Renal pelvis (tissue), 12 donors: ENCODE results near the gene ARHGAP4. TPM values are rescaled to one million over a fixed set of nuclear protein-coding genes. Genes with fewer than 3 reads are reported as not detected.

ENCODE experiments used
- DNase-seq: peaks from one replicate; pipeline ENCODE4 v3.0.0-alpha.2; 2013
- long read RNA-seq, 16 experiments: transcript quantifications; one replicate each; lab custom pipeline, GENCODE V29; 2026
- polyA plus RNA-seq, 3 donors: library from polyadenylated mRNA; unstranded; fragments of 120-200 nt; gene quantifications; one replicate each; pipeline ENCODE4 v1.2.1, GENCODE V29; 2013; ENCODE audit not compliant: insufficient read length in 3 of 3

Gene ARHGAP4
- 10 to 100 TPM; 34.2 to 44.8 (median 40.7) TPM for polyA plus RNA-seq
- long read RNA-seq, donor 1 = 0 reads
- long read RNA-seq, donor 2, partial matches to known transcripts = 0 of 1 reads
- long read RNA-seq, donor 2, other reads (novel, unspliced or antisense) = 0 of 1 reads
- long read RNA-seq, donor 3 = 0 reads
- long read RNA-seq, donor 4, partial matches to known transcripts = 5 of 8 reads
- long read RNA-seq, donor 4, other reads (novel, unspliced or antisense) = 0 of 8 reads
- long read RNA-seq, donor 5, partial matches to known transcripts = 0 of 1 reads
- long read RNA-seq, donor 5, other reads (novel, unspliced or antisense) = 0 of 1 reads
- long read RNA-seq, donor 6, partial matches to known transcripts = 0 of 2 reads
- long read RNA-seq, donor 6, other reads (novel, unspliced or antisense) = 0 of 2 reads
- long read RNA-seq, donor 7, partial matches to known transcripts = 9 of 10 reads
- long read RNA-seq, donor 7, other reads (novel, unspliced or antisense) = 0 of 10 reads
- long read RNA-seq, donor 8, partial matches to known transcripts = 6 of 6 reads
- long read RNA-seq, donor 8, other reads (novel, unspliced or antisense) = 0 of 6 reads
- long read RNA-seq, donor 9, partial matches to known transcripts = 0 of 1 reads
- long read RNA-seq, donor 9, other reads (novel, unspliced or antisense) = 0 of 1 reads
- long read RNA-seq, donor 10 = 0 reads
- long read RNA-seq, donor 11, partial matches to known transcripts = 0 of 1 reads
- long read RNA-seq, donor 11, other reads (novel, unspliced or antisense) = 0 of 1 reads
- long read RNA-seq, donor 12, transcript ARHGAP4-201 (22 exons, 3,235 nt) = major isoform, 6 of 6 reads
- long read RNA-seq, donor 12, partial matches to known transcripts = 0 of 6 reads
- long read RNA-seq, donor 12, other reads (novel, unspliced or antisense) = 0 of 6 reads
- long read RNA-seq, donor 13, partial matches to known transcripts = 0 of 1 reads
- long read RNA-seq, donor 13, other reads (novel, unspliced or antisense) = 0 of 1 reads
- long read RNA-seq, donor 14 = 0 reads
- long read RNA-seq, donor 15, partial matches to known transcripts = 0 of 2 reads
- long read RNA-seq, donor 15, other reads (novel, unspliced or antisense) = 0 of 2 reads
- long read RNA-seq, donor 16, partial matches to known transcripts = 0 of 1 reads
- long read RNA-seq, donor 16, other reads (novel, unspliced or antisense) = 0 of 1 reads

DNA sequence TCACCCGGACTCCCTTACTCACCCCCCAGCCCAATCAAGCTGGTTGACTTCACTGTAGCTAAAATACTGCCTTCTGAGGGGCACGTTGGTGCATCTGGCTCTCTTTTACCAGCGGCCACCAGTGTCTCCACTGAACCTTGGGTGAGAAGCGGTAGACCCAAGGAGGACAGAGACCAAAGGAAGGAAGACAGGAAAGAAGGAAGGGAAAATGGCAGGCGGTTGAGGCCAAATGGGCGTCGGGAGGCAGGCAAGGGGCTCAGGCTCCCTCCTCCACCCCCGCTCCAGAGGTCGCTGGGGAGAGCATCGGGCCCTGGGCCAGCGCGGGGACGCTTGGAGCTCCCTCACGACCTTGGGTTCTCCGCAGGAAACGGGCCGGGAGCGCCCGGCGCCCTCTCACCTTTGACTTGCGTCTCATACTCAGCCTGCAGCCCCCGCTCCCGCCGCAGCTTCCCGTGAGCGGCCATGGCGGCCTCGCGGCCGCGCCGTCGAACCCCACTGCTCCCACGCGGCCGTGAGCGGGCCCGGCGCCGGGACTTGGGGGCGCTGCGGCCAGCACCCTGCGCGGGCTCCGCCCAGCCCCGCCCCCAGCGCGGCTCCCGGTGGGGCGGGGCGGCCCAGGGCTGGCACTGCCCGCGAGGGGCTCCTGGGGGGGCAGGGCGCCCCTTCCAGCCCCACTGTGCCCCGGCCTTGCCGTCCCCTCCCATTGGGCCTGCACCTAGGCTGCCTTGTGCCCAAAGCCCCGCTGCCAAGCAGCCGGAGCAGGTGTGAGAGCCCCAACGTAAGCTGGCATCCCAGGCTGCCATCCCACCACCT lies at the start of gene ARHGAP4:
TSS of gene ARHGAP4 (minus strand) at position 526 of the 813 bp plus-strand sequence. CDS start at position 464, 62 bp downstream.
- no peak for DNase-seq

DNA sequence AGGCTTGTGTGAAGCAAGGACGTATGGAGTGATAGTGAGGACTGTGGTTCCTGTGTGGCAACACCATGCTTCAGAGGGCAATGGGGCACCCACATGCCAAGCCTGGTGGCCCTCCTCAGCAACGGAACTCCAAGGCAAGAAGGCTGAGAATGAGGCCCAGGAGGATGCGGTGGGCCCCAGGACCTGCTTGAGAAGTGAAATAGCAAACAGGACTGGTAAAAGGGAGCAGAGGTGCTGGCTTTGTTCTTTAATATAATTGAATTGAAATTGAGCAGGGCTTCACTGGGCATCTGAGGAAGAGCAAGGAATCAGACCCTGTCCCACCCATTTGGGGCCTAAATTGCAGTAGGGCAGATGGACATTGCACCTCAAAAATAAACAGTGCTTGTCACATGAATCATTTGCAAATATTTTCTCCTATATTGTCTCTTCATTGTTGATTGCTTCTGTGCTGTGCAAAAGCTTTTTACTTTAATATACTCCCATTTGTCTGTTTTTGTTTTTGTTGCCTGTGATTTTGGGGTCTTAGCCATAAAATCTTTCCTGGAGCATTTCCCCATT lies 48.7 kb upstream of the ARHGAP4 start:
- no peak for DNase-seq

DNA sequence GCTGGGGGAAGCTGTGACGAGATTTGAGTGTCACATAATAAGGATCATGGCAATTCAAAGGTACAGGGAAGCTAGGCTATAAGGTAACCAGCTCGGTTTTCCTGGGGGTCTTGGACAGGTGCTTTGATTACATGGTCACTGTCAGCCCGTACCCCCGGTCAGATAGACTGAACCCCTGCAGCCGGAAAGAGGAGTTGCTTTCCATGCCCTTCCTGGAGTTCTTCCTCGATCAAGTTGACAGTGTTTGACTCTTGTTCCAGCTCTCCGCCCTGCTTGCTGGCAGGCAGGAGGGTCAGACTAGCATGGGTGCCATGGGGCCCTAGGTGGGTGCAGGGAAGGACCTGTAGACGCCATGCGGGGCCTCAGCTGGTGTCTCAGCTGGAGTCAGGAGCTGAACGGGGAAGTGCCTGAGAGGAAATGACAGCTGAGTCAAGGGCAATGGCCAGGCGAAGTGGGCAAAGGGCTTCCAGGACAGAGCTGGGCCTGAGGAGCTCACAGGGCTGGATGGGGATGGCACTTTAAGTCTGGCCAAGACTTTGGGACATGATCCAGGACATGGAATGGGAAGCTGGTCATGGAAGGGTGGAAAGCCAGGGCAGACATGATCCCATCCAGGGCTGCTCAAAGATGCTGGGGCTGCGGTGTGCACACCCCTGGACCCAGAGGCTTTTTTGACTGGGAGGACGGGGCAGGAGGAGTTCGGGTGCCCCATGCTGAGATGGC lies 48.1 kb upstream of the ARHGAP4 start:
- DNase-seq = no peak

DNA sequence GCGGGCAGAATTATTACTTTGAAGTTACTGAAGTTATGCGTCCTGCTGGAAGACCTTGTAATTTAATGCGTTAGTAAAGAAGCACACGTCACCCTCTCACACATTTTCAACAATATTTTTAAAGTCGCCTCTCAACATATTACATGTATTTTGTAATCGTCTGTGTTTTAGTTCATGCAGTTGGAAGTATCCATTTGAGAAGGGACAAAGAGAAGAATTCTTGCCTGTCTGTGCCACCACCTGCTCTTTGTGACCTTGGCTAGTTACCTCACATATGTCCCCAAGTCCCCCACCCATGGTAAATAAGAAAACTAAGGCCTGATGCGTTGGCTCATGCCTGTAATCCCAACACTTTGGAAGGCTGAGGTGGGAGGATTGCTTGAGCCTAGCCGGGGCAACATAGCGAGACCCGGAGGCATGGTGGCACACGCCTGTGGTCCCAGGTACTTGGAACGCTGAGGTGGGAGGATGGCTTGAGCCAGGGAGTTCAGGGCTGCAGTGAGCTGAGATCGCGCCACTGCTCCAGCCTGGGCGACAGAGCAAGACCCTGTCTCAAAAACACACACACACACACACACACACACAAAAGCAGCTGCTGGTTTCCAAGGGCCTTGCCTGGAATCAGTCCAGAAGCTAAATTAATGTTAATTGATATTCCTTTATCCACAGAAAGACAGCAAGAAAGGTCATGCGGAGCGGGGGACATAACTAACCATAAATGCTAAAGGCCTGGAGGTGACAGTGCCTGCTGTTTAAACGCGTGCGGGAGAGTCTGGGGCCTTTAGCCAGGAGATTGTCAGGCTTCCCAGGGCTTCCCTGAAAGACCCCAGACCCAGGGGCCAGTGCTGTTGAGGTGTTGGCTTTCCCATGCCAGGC lies 47.3 kb upstream of the ARHGAP4 start:
- DNase-seq = no peak

DNA sequence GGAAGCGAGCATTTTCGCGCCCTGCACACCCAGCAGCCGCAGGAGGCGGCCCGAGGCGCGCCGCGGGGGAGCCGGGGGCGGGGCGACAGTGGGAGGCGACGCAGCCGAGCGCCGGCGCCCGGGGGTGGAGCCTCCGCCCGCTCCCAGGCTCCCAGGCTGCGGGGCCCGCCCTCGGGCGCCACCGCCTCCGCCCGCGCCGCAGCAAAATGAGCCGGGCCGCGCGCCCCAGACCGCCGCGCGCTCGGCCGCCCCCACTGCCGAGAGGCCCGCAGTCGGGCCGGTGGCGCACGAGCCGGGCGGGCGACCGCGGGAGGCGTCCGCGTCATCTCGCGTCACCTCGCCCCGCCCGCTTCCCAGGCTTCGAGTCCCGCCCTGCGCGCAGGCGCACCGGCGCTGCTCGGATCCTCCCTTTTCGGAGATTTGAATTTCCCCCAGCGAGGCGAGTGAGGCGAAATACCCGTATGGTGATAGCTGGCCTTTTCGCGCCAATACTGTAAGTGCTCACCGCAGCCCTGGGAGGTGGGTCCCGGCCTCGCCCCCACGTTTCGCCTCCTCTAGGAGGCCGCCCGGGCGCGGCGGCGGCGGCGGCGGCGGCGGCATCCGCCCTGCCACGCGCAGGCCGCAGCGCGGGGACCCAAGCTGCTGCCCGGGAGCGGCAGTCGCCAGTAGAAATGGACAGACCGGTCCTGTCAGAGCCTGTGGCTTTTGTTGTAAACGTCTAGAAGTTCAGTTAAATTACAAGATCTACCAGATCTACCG lies 46.5 kb upstream of the ARHGAP4 start, which contains the start of gene TMEM187:
TSS of gene TMEM187 (plus strand) at position 387 of the 759 bp plus-strand sequence. CDS start 9,309 bp downstream, outside the sequence.
- DNase-seq = peak; percentile 86

DNA sequence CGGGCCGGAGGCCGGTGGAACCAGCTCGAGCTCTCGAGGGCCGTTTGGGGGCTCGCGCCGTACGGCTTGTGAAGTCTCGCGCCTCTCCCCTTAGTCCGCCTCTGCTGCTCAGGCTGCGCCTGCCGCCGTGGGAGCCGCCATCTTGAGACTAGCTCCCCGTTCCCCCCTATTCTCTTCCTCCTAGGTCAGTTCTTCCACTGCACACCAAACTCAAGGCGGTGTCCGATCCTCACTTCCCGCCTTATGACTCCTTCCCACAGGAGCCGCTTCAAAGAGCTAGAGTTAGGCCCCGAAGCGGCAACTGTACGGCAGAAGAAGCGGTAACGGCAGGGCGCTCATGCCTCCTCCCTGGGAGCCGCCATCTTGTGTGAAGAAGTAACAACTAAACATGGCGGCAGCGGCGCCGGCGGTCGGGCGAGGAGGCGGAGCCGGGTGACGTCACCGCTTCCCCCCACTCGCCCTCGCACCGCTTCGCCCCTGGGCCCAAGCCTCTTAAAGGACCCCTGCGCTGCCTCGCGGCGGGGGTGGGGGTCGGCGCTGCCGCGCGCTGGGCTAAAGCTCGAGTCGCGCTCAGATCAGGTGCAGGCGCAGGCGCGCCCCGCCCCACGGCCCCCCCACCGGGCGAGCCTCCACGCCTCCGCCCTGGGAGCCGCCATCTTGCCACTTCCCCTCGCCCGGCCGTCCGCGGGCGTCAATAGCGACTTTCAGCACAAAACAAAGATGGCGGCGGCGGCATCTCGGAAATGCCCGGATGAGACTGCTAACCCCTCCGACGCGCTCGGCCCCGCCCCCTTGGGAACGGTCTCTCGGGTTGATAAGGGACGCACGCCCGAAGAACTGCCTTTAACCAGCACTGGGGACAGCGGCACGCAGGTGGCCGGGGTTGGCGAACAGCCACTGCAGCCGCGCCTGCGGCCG lies 45.6 kb upstream of the ARHGAP4 start, which contains the start of gene HCFC1:
TSS of gene HCFC1 (minus strand) at position 369 of the 918 bp plus-strand sequence. CDS start 978 bp downstream, outside the sequence.
- peak; percentile 94 for DNase-seq

DNA sequence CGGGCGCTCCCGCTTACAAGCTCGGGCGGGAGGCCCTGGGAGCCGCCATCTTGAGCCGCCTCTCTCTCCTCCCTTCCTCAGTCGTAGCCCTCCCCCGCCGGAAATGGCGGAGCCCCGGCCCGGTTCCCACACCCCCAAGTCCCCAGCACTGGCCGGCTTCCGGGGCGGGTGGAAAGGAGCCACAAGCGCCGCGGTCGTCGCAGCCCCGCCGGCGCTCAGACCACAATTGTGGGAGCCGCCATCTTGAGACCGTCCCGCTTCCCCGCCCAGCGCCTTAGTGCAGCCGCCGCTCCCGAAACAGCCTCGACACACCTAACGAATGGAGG lies 45.0 kb upstream of the ARHGAP4 start:
- peak; percentile 91 for DNase-seq

DNA sequence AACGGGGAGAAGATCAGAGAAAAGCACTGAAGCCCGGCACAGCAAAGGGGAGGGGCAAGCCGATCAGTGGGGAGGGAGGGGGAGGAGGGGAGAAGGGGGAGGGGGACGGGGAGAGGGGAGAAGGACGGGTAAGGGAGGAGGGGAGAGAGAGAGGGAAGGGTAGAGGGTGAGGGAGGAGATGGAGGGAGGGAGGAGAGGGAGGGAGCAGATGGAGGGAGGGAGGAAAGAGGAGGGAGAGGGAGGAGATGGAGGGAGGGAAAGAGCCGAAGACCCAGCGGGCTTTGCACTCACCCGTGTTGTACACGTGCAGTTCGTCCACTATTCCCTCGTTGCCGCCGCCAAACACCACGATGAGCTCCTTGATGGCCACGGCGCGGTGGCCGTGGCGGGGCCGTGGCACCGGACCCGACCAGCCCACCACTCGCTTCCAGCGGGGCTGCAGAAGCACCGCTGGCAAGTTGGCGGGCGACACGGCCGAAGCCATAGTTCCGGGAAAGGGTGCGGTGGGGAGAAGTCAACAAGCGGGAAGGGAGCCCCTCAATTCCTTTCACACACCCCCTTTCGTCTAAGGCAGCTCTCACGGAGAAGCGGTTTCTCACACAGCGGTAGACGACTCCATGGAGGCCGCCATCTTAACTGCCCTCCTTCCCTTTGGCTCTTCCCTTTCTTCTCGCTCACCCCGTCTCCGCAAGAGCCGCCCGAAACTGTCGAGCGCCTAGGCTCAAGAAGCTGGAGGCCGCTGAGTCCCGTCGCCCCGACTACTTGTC lies 44.5 kb upstream of the ARHGAP4 start:
- peak; percentile 38 for DNase-seq

DNA sequence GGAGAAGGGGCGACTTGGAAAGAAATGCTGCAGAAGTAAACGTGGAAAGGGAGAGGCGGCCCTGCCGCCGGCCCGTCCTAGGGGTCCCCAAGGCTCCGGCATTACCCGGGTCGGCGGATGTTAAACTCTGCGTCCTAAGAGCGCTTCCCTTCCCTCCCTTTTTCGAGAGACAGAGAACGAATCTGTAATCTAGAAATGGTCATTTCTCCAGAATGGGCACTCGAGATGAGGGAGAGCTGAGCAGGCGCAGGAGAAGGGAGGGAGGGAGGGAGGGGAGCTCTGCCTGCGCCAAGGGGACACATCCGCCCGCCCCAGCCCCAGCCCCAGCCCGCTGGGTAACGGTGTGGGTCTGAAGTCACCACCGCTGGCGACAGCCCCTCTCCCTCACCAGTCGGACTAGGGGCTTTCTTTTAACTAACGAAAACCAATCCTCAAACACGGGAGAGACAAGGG lies 43.9 kb upstream of the ARHGAP4 start:
- DNase-seq = no peak

DNA sequence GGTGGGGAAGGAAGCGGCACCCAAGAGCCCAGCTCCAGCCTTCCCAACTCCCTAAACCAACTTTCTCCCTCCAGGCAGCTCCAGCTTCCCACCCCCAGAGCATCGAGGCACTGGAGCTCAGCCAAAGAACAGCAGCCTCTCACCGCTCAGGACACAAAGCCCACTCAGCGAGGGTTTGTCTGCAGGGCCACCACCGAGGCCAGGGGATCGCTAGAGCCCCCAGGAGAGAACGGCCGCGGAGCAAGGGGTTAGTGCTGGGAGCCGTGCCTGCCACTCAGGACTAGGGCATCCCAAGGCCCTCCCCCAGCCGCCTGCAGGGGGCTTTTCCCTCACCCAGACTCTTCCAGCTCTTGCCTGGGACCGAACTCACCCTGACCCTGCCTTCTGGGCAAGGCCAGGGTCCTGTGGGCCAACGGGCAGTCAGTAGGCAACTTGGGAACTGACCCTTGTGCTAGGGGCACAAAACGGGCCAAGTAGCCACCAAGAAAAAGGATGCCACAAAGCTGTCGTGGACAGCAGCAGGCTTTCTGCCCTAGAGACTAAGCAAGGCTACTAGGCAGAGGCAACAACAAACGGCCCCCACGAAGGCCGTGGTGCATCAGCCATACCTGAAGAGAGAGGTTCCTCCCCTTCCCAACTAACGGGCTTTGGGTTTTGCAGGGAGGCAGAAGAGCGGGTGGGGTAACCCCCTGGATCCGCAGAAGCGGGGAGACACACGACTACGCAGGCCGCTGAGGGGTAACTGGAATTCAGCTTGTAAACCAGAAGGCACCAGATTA lies 43.2 kb upstream of the ARHGAP4 start:
- DNase-seq = no peak

DNA sequence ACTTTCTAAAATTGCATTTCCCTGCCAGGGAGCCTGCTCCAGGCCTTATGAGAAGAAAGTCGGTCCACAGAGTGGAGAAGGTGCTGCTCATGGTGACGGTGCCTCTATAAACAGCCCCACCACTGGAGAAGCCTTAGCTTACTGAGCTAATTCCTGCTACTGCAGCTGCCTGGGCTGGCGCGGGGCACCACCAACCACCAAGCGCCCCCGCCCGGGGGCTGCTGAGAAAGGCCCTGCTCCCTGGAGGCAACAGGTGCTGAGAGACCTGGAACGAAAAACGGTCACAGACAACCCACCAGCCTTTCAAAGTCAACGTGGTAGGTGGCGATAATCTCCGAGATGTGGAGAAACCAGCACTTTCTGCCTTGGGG lies 42.7 kb upstream of the ARHGAP4 start:
- no peak for DNase-seq

DNA sequence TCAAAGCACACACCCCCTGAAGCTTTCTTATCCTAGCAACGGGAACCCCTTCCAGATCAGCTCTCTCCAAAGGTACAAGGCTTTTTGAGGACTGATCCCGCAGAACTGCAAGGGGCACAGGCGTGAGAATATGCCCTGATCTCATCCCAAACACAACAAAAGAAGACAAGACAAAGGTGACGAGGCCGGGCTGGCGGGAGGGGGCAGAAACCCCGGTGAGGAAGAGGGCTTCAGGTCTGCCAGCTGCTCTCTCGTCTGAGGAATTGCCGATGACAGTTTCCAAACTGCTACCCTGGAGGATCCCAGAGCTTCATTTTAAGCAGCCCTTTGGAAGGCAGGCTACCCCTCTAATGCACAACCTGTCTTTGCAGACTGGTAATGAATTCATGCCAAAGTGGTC lies 42.2 kb upstream of the ARHGAP4 start:
- DNase-seq = no peak

DNA sequence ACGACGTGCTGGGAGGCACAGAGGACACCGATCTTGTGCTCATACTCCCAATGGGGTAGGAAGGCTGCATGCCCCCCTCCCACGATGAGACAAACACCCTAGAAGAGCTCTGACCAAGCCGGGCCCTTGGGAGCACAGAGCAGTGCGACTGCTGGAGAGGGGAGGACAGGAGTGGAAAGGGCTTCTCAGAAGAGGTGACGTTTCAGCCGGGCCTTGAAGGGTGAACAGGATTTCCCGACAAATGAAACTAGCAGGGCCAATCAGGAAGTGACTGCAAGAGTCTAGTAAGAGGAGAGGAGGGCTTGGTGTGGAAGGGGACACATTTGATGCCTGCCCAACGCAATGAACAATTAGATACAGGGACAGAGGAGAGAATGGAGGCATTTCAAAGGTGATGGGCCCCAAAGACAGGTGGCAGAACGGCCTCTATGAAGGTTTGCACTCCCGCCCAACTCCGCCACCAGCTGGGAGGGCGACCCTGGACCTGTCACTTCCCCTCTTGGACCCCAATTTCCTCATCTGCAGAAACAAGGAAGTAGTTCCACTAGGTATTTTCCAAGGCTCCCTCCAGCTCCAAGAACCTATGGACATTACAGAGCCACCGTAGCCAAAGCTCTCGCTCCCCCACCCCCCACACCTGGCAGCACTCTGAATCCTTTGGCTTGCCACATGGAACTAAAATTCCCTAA lies 41.6 kb upstream of the ARHGAP4 start:
- DNase-seq = no peak

DNA sequence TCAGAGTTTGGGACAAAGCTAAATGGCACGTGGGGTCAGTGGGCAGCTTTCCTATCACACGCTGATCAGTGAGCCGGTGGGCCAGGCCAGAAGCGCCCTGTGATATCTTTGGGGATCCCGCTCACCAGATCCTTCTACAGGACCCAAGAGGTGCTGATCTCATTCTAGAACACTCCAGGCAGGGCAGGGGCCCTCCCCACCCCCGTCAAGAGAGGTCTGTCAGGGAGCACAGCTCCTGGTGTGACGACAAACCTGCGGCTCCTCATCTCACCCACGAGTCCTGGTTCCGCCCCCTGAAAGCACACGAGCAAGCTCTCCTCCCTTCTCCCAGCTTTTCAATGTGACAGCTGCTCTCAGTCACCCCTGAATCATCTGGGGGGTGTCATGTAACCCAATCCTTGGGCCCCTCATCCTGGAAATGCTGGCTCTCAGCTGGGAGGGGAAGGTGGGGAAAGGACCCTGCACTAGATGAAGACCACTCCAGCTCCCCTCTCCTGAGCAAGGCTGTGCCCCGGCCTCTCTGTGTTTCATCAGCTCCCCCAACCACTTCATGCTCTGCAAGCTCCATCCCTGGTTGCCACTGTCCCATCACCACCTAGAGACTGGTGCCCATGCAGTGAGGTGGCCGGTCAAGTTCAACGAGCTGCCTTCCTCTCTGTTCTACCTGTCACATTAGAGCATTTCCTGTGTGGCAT lies 40.9 kb upstream of the ARHGAP4 start:
- no peak for DNase-seq
